Mucosa of stomach (tissue), 1 donor: ENCODE results near the gene PXDC1.

Experiments used
- H3K27me3 ChIP-seq: one replicate; pipeline ENCODE4 v1.7.0; 2013; ENCODE audit warnings: mild to moderate bottlenecking, low read length; ENCODE audit not compliant: control insufficient read depth, insufficient read depth
- H3K36me3 ChIP-seq: one replicate; pipeline ENCODE4 v1.7.0; 2013; ENCODE audit warnings: low read length; ENCODE audit not compliant: control insufficient read depth, insufficient read depth
- H3K4me1 ChIP-seq: one replicate; pipeline ENCODE4 v1.7.0; 2013; ENCODE audit warnings: mild to moderate bottlenecking, low read length; ENCODE audit not compliant: control insufficient read depth, insufficient read depth
- H3K4me3 ChIP-seq: one replicate; pipeline ENCODE4 v1.7.0; 2013; ENCODE audit warnings: low read length
- H3K9ac ChIP-seq: one replicate; pipeline ENCODE4 v1.7.0; 2013; ENCODE audit warnings: mild to moderate bottlenecking, low read length, moderate library complexity
- H3K9me3 ChIP-seq: one replicate; pipeline ENCODE4 v1.7.0; 2013; ENCODE audit warnings: mild to moderate bottlenecking, low read length, moderate library complexity; ENCODE audit not compliant: control insufficient read depth
- donor health status: Pancreatic carcinoma.

The PXDC1 gene

DNA sequence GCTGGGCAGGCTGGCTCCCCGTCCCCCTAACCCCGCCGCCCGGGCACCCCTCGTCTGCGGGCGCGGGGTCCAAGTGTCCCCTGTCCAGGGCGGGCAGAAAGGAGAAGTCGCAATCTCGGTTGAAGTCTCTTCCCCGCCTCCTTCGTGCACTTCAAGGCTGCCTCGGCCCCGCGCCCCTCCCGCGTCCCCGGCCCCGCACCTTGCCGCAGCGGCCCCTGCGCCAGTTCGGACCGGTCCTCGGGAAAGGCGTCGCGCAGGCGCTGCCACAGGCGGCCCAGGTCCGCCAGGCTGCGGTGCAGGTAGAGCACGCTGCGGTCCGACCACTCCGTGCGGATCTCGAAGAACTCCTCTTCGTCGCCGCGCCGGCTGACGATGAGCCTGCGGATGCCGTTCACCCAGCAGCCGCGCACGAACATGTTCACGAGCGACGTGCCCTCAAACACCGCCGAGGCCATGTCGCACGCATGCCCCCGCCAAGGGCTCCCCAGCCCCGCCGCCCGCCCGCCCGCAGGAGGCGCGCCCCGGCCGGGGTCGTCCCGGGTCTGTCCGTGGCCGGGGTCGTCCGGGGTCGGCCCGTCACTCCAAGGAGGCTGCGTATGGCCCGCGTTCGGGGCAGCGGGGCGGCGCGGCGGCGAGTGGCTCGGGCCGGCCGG is at the start of gene PXDC1:
PXDC1 (minus strand) TSS at position 637 of the 653 bp plus-strand sequence; CDS start at position 455, 182 bp downstream.
- H3K27me3 ChIP-seq = no peaks in the 10 kb centered on the region
- peak within 1 kb of the TSS; percentile 37 for H3K4me3 ChIP-seq
- H3K9me3 ChIP-seq = no peaks in the 10 kb centered on the region
- H3K9ac ChIP-seq = peak within 1 kb of the TSS; percentile 81
- peaks cover 5% of the 10 kb centered on the region for H3K36me3 ChIP-seq
- H3K4me1 ChIP-seq = peaks cover 36% of the 10 kb centered on the region

GRCh38 chr6:3800850-3801591 is 49.5 kb upstream of the PXDC1 start:
- no peak overlapping the region for H3K9ac ChIP-seq
- no peak overlapping the region for H3K4me3 ChIP-seq
- no peaks in the 10 kb centered on the region for H3K9me3 ChIP-seq
- H3K4me1 ChIP-seq = peaks cover 24% of the 10 kb centered on the region
- H3K27me3 ChIP-seq = no peaks in the 10 kb centered on the region
- no peaks in the 10 kb centered on the region for H3K36me3 ChIP-seq

GRCh38 chr6:3799719-3800118 is 48.2 kb upstream of the PXDC1 start:
- H3K4me1 ChIP-seq = peaks cover 20% of the 10 kb centered on the region
- H3K4me3 ChIP-seq = no peak overlapping the region
- H3K9me3 ChIP-seq = no peaks in the 10 kb centered on the region
- no peaks in the 10 kb centered on the region for H3K36me3 ChIP-seq
- H3K9ac ChIP-seq = no peak overlapping the region
- H3K27me3 ChIP-seq = no peaks in the 10 kb centered on the region

GRCh38 chr6:3798055-3798919 is 46.8 kb upstream of the PXDC1 start:
- no peak overlapping the region for H3K4me3 ChIP-seq
- no peaks in the 10 kb centered on the region for H3K27me3 ChIP-seq
- H3K4me1 ChIP-seq = peaks cover 20% of the 10 kb centered on the region
- H3K36me3 ChIP-seq = no peaks in the 10 kb centered on the region
- H3K9me3 ChIP-seq = no peaks in the 10 kb centered on the region
- H3K9ac ChIP-seq = no peak overlapping the region

- Histone ChIP-seq H3K9me3 (no peaks in the 10 kb centered on the region), H3K4me1 (peaks cover 20% of the 10 kb centered on the region), H3K27me3 (no peaks in the 10 kb centered on the region), H3K36me3 (no peaks in the 10 kb centered on the region), H3K4me3 (no peak overlapping the region), H3K9ac (no peak overlapping the region)
Measured at GRCh38 chr6:3797231-3798054, 45.9 kb upstream of the PXDC1 start.

DNA sequence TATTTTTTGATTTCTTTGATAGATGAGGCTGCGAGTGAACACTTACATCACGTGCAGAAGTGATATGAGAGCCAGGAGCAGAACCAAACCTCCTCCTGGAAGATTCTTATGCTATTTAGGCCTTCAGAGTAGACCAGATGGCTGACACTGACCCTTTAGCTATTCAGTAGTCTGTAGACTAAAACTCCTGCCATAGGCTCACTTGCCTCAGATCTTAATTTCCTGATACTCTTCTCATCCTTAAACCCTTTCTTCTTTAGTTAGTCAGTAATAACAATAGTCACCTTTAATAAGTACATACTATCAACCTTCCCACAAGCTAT is 45.2 kb upstream of the PXDC1 start:
- Histone ChIP-seq H3K9me3 (no peaks in the 10 kb centered on the region), H3K27me3 (no peaks in the 10 kb centered on the region), H3K9ac (no peak overlapping the region), H3K4me1 (peaks cover 20% of the 10 kb centered on the region), H3K36me3 (no peaks in the 10 kb centered on the region), H3K4me3 (no peak overlapping the region)

DNA sequence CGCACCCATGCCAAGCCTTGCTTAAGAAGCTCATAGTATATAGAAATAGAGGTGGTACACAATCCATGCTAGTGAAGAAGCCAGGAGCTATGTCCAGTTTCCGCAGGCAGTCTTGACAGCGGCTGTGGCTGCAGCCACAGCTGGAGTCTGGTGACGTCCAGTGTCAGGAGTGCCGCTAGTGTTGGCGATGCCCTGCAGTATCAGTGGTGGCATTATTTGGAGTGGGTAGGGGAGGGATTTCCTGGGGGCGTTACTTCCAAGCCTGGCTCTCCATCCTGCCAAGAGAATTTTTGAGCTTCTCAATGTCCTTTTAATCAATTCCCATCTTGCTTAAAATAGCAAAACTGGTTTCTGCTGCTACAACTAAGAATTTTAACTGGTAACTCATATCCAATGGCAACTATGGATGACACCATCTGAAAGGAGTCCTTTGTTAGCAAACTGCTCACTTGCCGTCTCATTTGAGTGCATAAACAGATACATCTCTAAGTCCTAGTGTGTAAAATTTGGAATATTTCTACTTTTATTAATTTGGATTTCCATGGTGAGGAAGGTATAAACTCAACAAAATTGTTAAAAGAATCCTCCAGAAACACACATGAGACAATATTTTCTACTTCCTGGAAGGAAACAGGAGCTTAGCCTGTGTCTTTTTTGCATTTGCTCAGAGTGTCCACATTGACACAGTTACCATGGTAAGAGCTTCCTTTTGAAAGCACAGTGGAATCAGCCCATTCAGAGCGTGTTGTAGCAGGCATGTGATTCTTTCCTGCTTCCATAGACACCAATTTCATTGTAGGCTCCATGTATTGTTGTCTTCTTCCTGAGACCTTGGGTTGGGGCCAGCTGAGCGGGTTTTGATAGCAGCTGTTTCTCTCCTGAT is 44.6 kb upstream of the PXDC1 start:
- Histone ChIP-seq H3K27me3 (no peaks in the 10 kb centered on the region), H3K9ac (no peak overlapping the region), H3K36me3 (no peaks in the 10 kb centered on the region), H3K4me1 (peaks cover 20% of the 10 kb centered on the region), H3K9me3 (no peaks in the 10 kb centered on the region), H3K4me3 (no peak overlapping the region)

DNA sequence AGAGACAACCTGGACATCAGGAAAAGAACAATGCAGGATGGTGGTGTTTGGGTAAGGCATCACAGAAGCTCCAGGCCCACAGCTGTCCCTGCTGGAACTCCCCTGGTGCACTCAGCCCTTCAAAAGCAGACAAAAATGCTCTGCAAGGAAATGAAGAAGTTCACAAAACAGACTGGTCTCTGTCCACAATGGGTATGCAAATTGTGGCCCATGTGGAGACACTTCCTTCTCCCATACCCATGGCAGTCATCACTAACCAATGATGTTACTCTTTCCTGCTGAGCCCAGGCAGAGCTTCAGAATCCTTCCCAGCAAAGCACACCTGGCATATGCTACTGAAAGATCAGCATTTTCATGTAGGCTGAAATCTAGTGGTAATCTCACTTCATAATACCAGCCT is 42.6 kb upstream of the PXDC1 start:
- H3K4me1 ChIP-seq = peaks cover 16% of the 10 kb centered on the region
- no peaks in the 10 kb centered on the region for H3K36me3 ChIP-seq
- no peaks in the 10 kb centered on the region for H3K9me3 ChIP-seq
- no peak overlapping the region for H3K9ac ChIP-seq
- H3K4me3 ChIP-seq = no peak overlapping the region
- no peaks in the 10 kb centered on the region for H3K27me3 ChIP-seq

DNA sequence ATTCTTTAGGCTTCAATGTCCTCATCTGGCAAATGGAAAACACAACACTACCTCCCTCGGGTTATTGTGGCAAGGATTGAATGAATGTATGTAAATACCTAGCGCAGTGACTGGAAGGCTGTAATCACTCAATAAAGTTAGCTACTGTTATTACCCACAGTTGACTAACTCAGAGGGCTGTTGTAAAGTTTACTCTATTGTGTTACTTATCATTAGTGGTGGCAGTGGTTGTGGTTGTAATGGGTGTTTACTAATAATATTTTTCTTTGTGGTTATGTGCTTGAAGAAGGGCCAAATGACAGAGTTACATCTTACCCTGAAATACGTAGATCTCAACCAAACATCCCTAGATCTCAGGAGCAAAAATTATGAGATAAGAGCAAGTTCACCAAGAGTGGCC is 42.0 kb upstream of the PXDC1 start:
- Histone ChIP-seq H3K4me1 (peaks cover 12% of the 10 kb centered on the region), H3K9ac (no peak overlapping the region), H3K4me3 (no peak overlapping the region), H3K9me3 (no peaks in the 10 kb centered on the region), H3K36me3 (no peaks in the 10 kb centered on the region), H3K27me3 (no peaks in the 10 kb centered on the region)

- Histone ChIP-seq H3K4me3 (no peak overlapping the region), H3K4me1 (no peaks in the 10 kb centered on the region), H3K9ac (no peak overlapping the region), H3K9me3 (no peaks in the 10 kb centered on the region), H3K27me3 (no peaks in the 10 kb centered on the region), H3K36me3 (no peaks in the 10 kb centered on the region)
Measured at GRCh38 chr6:3791526-3792203, 40.2 kb upstream of the PXDC1 start.
